ELF-1 (cell line): Measurements from ENCODE around the gene KCTD7.
"Not testable (repeated sequence)": the region's sequence is repeated elsewhere in the genome, so short reads cannot be mapped to it uniquely, and the experiment has no call there.

ENCODE experiments used
- DNase-seq: peaks from one replicate; pipeline ENCODE4 v3.0.0-alpha.2; 2016; ENCODE audit warnings: low read depth, low spot score

The KCTD7 gene

DNA sequence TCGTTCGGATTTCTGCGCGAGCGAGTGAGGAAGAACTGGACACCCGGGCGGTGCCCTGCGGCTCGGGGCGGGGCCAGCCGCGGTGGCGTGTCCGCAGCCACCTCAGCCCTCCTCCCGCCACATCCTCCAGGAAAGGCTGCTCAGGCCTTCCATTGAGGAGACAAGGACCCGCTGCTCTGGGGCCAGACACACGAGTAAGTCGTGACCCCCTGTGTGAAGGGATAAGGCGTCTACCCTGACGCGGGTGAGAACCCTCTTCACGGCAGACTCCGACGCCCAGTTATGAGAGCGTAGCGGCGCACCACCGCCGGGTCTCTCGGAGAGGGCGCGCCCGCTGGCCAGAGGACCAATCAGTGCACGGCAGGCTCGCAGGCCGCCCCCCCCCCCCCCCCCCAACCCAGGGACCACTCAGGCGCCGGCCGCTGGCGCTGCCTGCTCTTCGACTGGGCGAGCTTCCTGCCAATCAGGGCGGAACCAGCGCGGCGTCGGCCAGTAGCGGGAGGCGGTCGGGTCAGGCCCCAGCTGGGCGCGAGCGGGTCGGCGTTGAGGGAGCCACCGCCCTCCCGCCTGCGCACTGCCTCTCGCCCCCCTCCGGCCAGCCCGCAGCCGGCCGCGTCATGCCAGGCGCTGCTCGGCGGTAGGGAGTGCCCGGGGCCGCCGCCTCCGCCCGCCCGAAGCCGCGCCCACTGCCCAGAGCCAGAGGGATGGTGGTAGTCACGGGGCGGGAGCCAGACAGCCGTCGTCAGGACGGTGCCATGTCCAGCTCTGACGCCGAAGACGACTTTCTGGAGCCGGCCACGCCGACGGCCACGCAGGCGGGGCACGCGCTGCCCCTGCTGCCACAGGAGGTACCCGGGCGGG lies at the start of gene KCTD7:
Gene KCTD7 (plus strand): TSS at position 521 of the 861 bp plus-strand sequence. CDS start 184 bp downstream, at position 705.
- DNase-seq: peak; percentile 97

GRCh38 chr7:66580380-66580779 lies 48.3 kb upstream of the KCTD7 start:
- not testable (repeated sequence) for DNase-seq

DNA sequence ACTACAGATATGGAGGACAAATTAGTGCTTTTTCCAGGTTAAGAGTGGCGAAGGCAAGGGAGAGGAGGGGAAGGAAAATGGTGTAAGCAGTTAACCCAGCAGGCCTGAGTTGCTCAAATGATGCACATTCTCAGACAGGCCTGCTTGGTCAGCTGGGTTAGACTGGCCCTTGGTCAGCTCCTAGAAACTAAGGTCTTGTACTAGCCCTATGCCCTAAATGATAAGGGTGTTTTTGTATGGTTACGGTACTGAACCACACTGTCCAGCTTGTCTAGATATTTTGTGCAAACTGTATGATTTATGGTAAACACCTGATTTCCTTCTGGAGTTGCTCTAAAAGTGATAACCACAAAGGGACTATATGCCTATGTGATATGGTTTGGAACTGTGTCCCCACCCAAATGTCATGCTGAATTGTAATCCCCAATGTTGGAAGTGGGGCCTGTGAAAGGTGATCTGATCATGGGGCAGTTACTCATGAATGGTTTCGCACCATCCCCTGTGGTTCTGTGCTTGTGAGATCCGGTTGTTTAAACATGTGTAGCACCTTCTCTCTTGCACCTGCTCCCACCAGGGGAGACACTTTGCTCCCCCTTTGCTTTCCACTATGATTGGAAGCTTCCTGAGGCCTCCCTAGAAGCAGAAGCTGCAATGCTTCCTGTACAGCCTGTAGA lies 45.7 kb upstream of the KCTD7 start:
- DNase-seq: not testable (repeated sequence)

DNA sequence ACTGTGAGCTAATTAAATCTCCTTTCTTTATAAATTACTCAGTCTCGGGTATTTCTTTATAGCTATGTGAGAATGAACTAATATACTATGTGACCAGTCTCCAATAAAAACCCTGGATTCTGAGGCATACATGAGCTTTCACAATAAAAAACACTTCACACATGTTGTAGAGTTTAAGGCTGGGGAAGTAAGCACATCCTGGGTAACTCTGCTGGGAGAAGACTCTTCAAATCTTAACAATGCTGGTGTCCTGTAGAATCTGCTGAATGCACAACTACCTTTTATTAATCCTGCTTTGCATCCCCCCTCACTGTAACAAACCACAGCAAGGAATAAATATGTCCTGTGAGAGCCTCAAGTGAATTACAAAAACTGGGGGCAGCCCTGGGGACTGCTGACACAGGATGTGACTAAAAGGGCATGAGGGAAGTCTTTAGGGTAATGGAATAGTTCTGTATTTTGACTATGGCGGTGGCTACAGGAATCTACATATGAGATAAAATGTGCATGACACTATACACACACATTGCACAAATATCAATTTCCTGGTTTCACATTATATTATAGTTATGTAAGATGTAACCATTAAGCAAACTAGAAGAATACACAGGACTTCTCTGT lies 45.1 kb upstream of the KCTD7 start:
- DNase-seq: no peak

DNA sequence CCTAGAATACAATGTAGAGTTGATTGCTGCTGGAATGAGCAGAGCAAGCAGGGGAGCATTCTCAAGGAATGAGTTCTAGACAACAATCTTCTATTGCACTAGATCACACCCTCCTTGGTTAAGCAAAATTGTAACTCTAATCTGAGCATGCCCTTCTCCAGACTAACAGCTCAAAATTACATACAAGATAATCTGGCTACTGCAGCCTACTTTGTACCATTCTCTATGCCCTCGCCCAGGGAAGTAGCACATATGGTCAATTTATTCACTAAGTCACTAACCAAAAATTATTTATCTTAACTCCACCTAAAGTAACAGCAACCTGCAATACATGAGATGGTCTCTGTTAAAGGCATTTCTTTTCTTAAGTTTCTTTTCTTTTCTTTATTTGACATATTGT lies 42.5 kb upstream of the KCTD7 start:
- no peak for DNase-seq

GRCh38 chr7:66588226-66588625 lies 40.5 kb upstream of the KCTD7 start:
- DNase-seq: not testable (repeated sequence)

- DNase-seq: not testable (repeated sequence)
These were observed 39.7 kb upstream of the KCTD7 start for GRCh38 chr7:66588856-66589570.

GRCh38 chr7:66590302-66591057 lies 38.2 kb upstream of the KCTD7 start:
- DNase-seq: not testable (repeated sequence)

DNA sequence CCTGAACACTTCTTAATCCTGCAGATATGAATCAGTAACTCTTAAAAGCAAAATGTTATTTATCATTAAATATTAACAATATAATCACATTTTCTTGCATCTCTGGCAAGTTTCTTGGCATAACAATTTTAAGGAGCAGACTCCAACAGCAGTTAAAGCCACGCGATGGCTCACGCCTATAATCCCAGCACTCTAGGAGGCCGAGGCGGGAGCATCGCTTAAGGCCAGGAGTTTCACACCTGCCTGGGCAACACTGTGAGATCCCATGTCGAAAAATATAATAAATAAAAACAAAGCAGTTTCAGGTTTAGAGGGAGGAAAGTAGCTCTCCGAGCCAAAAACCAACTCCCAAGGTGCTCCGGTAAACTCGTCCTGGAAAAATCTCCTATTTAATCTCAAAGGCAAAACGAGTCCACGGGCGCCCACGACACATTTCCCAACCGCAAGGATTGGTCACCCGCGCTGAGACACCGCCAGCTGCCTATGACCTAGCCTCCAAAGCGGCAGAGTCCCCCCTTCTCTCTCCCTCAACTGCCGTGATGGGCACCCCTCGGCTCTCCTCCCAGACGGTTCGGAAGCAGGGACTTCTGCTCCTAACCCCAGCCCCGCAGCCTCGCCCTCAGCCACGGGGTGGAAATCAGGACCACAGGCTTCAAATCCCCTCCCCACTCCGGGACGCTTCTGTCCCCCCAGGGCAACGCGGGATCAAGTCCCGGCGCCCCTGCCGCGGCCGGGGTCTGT lies 37.5 kb upstream of the KCTD7 start:
- not testable (repeated sequence) for DNase-seq

- peak; percentile 93 for DNase-seq
These were observed 36.7 kb upstream of the KCTD7 start for GRCh38 chr7:66591799-66592596.

GRCh38 chr7:66592597-66593146 lies 36.0 kb upstream of the KCTD7 start:
- DNase-seq: not testable (repeated sequence)

GRCh38 chr7:66594082-66594481 lies 34.6 kb upstream of the KCTD7 start:
- DNase-seq: not testable (repeated sequence)

GRCh38 chr7:66597461-66597860 lies 31.2 kb upstream of the KCTD7 start:
- no peak for DNase-seq

- no peak for DNase-seq
These were observed 26.5 kb upstream of the KCTD7 start for GRCh38 chr7:66602159-66602558.

DNA sequence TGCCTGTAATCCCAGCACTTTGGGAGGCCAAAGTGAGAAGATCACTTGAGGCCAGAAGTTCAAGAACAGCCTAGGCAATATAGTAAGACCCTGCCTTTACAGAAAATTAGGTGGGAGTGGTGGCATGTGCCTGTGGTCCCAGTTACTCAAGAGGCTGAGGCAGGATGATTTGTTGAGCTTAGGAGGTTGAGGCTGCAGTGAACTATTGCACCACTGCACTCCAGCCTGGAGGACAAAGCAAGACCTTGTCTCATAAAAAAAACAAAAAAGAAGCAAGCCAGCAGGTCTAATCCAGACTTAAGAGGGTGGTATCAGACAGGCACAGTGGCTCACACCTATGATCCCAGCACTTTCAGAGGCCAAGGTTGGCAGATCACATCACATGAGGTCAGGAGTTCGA lies 24.5 kb upstream of the KCTD7 start:
- no peak for DNase-seq

GRCh38 chr7:66606540-66607291 lies 22.0 kb upstream of the KCTD7 start:
- DNase-seq: peak; percentile 66

GRCh38 chr7:66609176-66609575 lies 19.5 kb upstream of the KCTD7 start:
- DNase-seq: no peak

GRCh38 chr7:66614596-66614995 lies 14.1 kb upstream of the KCTD7 start:
- DNase-seq: not testable (repeated sequence)
